GM23338 (cell line): ENCODE results near the gene OR2L13. TPM values are rescaled to one million over a fixed set of nuclear protein-coding genes. Genes with fewer than 3 reads are reported as not detected.

Experiments used
- ATAC-seq: fragments of 200-7000 bp; cut with Tn5 transposase; 3 replicates; pipeline ENCODE4 v1.9.1; 2020
- DNase-seq: peaks from one replicate; pipeline ENCODE4 v3.0.0-alpha.2; 2015; ENCODE audit warnings: low spot score
- H2AFZ ChIP-seq: fragments of 200-600 bp; sonication (generic); 2 replicates; pipeline ENCODE4 v1.8.0; 2016; ENCODE audit warnings: antibody characterized with exemption, mild to moderate bottlenecking, moderate library complexity
- H3F3A ChIP-seq: fragments of 200-600 bp; sonication (generic); replicated peaks from 2 replicates; pipeline ENCODE4 v1.8.0; 2017; ENCODE audit warnings: antibody characterized with exemption, mixed run types, low read depth
- H3K27ac ChIP-seq: fragments of 200-600 bp; sonication (generic); 2 replicates; pipeline ENCODE4 v1.6.1; 2016; ENCODE audit warnings: low read depth
- H3K27me3 ChIP-seq: fragments of 200-600 bp; sonication (generic); 2 replicates; pipeline ENCODE4 v1.8.0; 2016; ENCODE audit warnings: mild to moderate bottlenecking, mixed run types, moderate library complexity; ENCODE audit not compliant: insufficient read depth
- H3K36me3 ChIP-seq: fragments of 200-600 bp; sonication (generic); 2 replicates; pipeline ENCODE4 v1.8.0; 2016; ENCODE audit warnings: mild to moderate bottlenecking; ENCODE audit not compliant: insufficient read depth
- H3K4me1 ChIP-seq: fragments of 200-600 bp; sonication (generic); 2 replicates; pipeline ENCODE4 v1.8.0; 2016; ENCODE audit warnings: mild to moderate bottlenecking, moderate library complexity; ENCODE audit not compliant: insufficient read depth
- H3K4me2 ChIP-seq: fragments of 200-600 bp; sonication (generic); 2 replicates; pipeline ENCODE4 v1.7.1; 2017; ENCODE audit warnings: mixed run types
- H3K4me3 ChIP-seq: fragments of 200-600 bp; sonication (generic); 2 replicates; pipeline ENCODE4 v1.6.1; 2016; ENCODE audit warnings: mixed run types
- H3K79me2 ChIP-seq: fragments of 200-600 bp; sonication (generic); replicated peaks from 2 replicates; pipeline ENCODE4 v1.8.0; 2017; ENCODE audit warnings: mild to moderate bottlenecking; ENCODE audit not compliant: insufficient read depth
- H3K9me2 ChIP-seq: fragments of 200-600 bp; sonication (generic); 2 replicates; pipeline ENCODE4 v1.8.0; 2017; ENCODE audit not compliant: insufficient read depth
- H4K20me1 ChIP-seq: fragments of 200-600 bp; sonication (generic); replicated peaks from 2 replicates; pipeline ENCODE4 v1.8.0; 2017; ENCODE audit warnings: mild to moderate bottlenecking; ENCODE audit not compliant: insufficient read depth
- H3K27ac Mint-ChIP-seq: 2 replicates; pipeline ENCODE4 v1.8.0; 2020; ENCODE audit warnings: inconsistent platforms, mild to moderate bottlenecking, moderate library complexity, mixed read lengths
- H3K27me3 Mint-ChIP-seq: 3 replicates; pipeline ENCODE4 v1.8.0; 2022; ENCODE audit warnings: low read depth, mild to moderate bottlenecking, moderate library complexity, mixed read lengths, inconsistent platforms; ENCODE audit not compliant: insufficient read depth, poor library complexity
- H3K36me3 Mint-ChIP-seq: 3 replicates; pipeline ENCODE4 v1.8.0; 2021; ENCODE audit warnings: low read depth, mild to moderate bottlenecking, inconsistent platforms, moderate library complexity, mixed read lengths
- H3K4me1 Mint-ChIP-seq: 3 replicates; pipeline ENCODE4 v1.8.0; 2020; ENCODE audit warnings: mild to moderate bottlenecking, inconsistent platforms, mixed read lengths
- H3K4me3 Mint-ChIP-seq: 3 replicates; pipeline ENCODE4 v1.8.0; 2021; ENCODE audit warnings: moderate library complexity, mild to moderate bottlenecking, inconsistent platforms, mixed read lengths
- H3K9me3 Mint-ChIP-seq: 3 replicates; pipeline ENCODE4 v1.8.0; 2020; ENCODE audit warnings: moderate library complexity, mild to moderate bottlenecking, inconsistent platforms, mixed read lengths
- CREB1 ChIP-seq: fragments of 250-450 bp; sonication (Bioruptor Pico); IDR thresholded peaks from 2 replicates; pipeline ENCODE4 v1.5.0; 2020; ENCODE audit warnings: low read depth, mild to moderate bottlenecking, moderate library complexity
- CTCF ChIP-seq, 2 experiments: fragments of 200-600 bp in 1 of 2; sonication (generic) in 1 of 2; conservative IDR thresholded peaks; 2 replicates each; pipeline versions ENCODE4 v1.5.1 to v1.6.1; 2016 to 2017; ENCODE audit warnings: antibody characterized with exemption in 2 of 2, low read depth in 2 of 2, mild to moderate bottlenecking in 2 of 2, moderate library complexity in 1 of 2
- ETS1 ChIP-seq: IDR thresholded peaks from 2 replicates; pipeline ENCODE4 v1.6.1; 2016; ENCODE audit warnings: antibody characterized with exemption
- EZH2 ChIP-seq: fragments of 200-600 bp; sonication (generic); IDR thresholded peaks from one replicate; pipeline ENCODE4 v1.8.0; 2017; ENCODE audit warnings: antibody characterized with exemption, mild to moderate bottlenecking, low read depth; ENCODE audit not compliant: unreplicated experiment
- EZH2phosphoT487 ChIP-seq: fragments of 200-600 bp; sonication (generic); IDR thresholded peaks from one replicate; pipeline ENCODE4 v1.8.1; 2018; ENCODE audit warnings: antibody characterized with exemption; ENCODE audit not compliant: unreplicated experiment
- JUNB ChIP-seq: IDR thresholded peaks from one replicate; pipeline ENCODE4 v1.6.1; 2016; ENCODE audit warnings: antibody characterized with exemption; ENCODE audit not compliant: unreplicated experiment
- NANOG ChIP-seq: IDR thresholded peaks from 2 replicates; pipeline ENCODE4 v1.6.1; 2016; ENCODE audit warnings: antibody characterized with exemption, borderline replicate concordance
- POLR2AphosphoS5 ChIP-seq: IDR thresholded peaks from 2 replicates; pipeline ENCODE4 v1.6.1; 2016; ENCODE audit warnings: antibody characterized with exemption, low read depth
- REST ChIP-seq: IDR thresholded peaks from one replicate; pipeline ENCODE4 v1.6.1; 2018; ENCODE audit warnings: antibody characterized with exemption; ENCODE audit not compliant: unreplicated experiment
- STAT1 ChIP-seq: IDR thresholded peaks from one replicate; pipeline ENCODE4 v1.6.1; 2016; ENCODE audit warnings: antibody characterized with exemption; ENCODE audit not compliant: unreplicated experiment
- ZNF114 ChIP-seq: fragments of 250-450 bp; sonication (Bioruptor Pico); IDR thresholded peaks from 2 replicates; pipeline ENCODE4 v1.5.0; 2020; ENCODE audit warnings: mild to moderate bottlenecking, moderate library complexity
- ZNF331 ChIP-seq: fragments of 250-450 bp; sonication (Bioruptor Pico); IDR thresholded peaks from 2 replicates; pipeline ENCODE4 v1.5.0; 2020; ENCODE audit warnings: low read depth, mild to moderate bottlenecking, moderate library complexity
- ZNF462 ChIP-seq: fragments of 250-450 bp; sonication (Bioruptor Pico); IDR thresholded peaks from 2 replicates; pipeline ENCODE4 v1.5.0; 2020; ENCODE audit warnings: mild to moderate bottlenecking, moderate library complexity
- polyA plus RNA-seq: library from polyadenylated mRNA; unstranded; fragments of >200 nt; fragmentation: Nextera tagmentation; extraction: Ambion mirVana; gene quantifications from 2 replicates; pipeline ENCODE4 v1.2.1, GENCODE V29; 2016
- total RNA-seq: library from RNA; depleted of rRNA; stranded (reverse); fragments of >200 nt; shearing (Covaris generic); gene quantifications from 2 replicates; pipeline ENCODE4 v1.2.3, GENCODE V29; 2014

OR2L13 gene
- total and polyA plus RNA-seq, 2 experiments from 2014 or later, result not detected

GRCh38 chr1:248046536-248046935 is 48.4 kb upstream of the OR2L13 start, which contains the start of gene OR2L3:
OR2L3 (plus strand) TSS chr1:248046836; CDS start chr1:248060682, 13,846 bp downstream.
- TF ChIP-seq EZH2phosphoT487 (no peak), CREB1 (CRISPR knock-in tag) (no peak), STAT1 (no peak), ZNF331 (CRISPR knock-in tag) (no peak), ETS1 (no peak), ZNF114 (no peak), NANOG (no peak), CTCF (conservative IDR thresholded peaks at IDR 0.05; ENCODE audit: low read depth in 2 of 2) (no peak), REST (no peak), ZNF462 (CRISPR knock-in tag) (no peak), EZH2 (no peak), JUNB (no peak), POLR2AphosphoS5 (no peak)
- DNase-seq (no peak), ATAC-seq (no peak)
- H3K9me3 Mint-ChIP-seq, result peaks cover 75% of the 10 kb centered on the region
- Histone ChIP-seq H3K36me3 (peaks cover 5% of the 10 kb centered on the region; the same call in 1 of the 2 replicates), H3K4me3 (no peak within 1 kb of the TSS), H3K9me2 (no peaks in the 10 kb centered on the region), H2AFZ (no peak within 1 kb of the TSS), H3K27ac (no peak within 1 kb of the TSS), H3F3A (no peaks in the 10 kb centered on the region), H4K20me1 (no peaks in the 10 kb centered on the region), H3K4me1 (no peaks in the 10 kb centered on the region), H3K79me2 (no peaks in the 10 kb centered on the region), H3K27me3 (no peaks in the 10 kb centered on the region), H3K4me2 (no peak within 1 kb of the TSS)
- H3K4me1 Mint-ChIP-seq, result no peaks in the 10 kb centered on the region
- H3K27me3 Mint-ChIP-seq, result no peaks in the 10 kb centered on the region
- peaks cover 21% of the 10 kb centered on the region; the same call in 2 of the 3 replicates for H3K36me3 Mint-ChIP-seq
- no peak within 1 kb of the TSS for H3K4me3 Mint-ChIP-seq
- no peak within 1 kb of the TSS for H3K27ac Mint-ChIP-seq
